Frontal cortex (tissue), 4 donors: ENCODE measurements around the gene CFAP299. TPM values are rescaled to one million over a fixed set of nuclear protein-coding genes. Genes with fewer than 3 reads are reported as not detected.

Experiments
- DNase-seq, 2 donors: peaks; one replicate each; pipeline ENCODE4 v3.0.0; 2012; ENCODE audit warnings: low spot score in 2 of 2
- FAIRE-seq: peaks from 2 replicates; lab custom pipeline; 2012; peaks lifted over from hg19 to GRCh38; lab: Jason Lieb, UNC
- total RNA-seq: library from RNA; depleted of rRNA; stranded (reverse); fragments of >200 nt; gene quantifications from one replicate; pipeline ENCODE4 v1.2.3, GENCODE V29; 2014
- donor health status: control.
- donor health status: control.
- donor health status: control.

The CFAP299 gene
- total RNA-seq, 1 donor from 2014 or later, result 1.2 TPM

DNA sequence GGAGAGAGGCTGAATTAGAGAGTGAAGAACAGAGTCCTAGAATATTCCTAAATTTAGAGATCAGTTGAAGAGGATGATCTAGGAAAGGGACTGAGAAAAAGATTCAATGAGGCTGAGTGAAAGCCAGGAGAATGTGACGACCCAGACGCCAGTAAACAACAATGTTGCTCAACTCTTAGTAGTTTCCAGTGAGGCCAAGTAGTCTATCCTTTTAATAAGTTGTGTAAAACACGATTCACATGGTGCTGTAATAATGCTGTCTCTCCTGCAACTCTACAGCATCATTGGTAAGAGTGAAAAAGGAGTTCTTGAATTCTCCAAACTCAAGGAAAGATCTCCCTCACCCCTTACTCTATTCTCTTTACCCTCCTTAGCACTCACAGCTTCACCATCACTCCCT, 140.3 kb downstream of the CFAP299 start:
- FAIRE-seq (no peak), DNase-seq (no peak)

DNA sequence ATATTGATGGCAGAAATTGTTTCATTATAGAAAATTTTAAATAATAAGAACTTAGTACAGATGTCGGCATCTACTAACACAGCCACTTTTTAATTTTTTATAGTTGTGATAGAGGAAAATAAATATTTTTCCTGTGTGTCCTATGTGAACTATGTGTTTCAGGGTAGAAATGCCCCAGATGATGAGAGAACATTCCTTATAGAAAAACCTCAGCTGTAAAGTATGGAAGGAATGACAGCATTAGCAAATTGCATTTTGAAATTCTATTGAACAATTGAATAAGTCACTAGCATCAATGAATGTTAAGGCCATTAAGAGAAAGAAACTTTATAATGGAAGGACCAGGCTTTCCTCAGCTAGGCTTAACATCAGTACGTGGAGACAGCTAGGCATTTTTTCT, 149.2 kb downstream of the CFAP299 start:
- no peak for DNase-seq
- FAIRE-seq, result no peak

DNA sequence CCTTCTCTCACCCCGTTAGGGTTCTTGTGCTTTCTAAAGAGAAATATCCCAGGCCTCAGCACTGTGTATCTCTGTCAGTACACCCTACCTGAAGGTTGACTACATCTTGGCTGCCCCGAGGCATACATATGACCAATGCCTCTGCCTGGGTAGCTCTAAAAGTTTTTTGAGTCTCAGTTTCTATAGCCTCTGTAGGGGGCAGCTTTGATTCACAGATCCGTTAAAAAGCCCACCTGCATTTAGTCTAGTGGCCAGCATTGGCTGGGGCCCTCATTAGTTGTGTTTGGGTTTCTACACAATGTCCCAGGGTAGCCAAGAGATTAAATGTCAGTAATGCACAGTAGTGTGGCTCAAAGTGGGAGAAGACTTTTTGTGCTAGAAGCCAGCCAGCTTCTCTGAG, 151.1 kb downstream of the CFAP299 start:
- no peak for FAIRE-seq
- no peak for DNase-seq

DNA sequence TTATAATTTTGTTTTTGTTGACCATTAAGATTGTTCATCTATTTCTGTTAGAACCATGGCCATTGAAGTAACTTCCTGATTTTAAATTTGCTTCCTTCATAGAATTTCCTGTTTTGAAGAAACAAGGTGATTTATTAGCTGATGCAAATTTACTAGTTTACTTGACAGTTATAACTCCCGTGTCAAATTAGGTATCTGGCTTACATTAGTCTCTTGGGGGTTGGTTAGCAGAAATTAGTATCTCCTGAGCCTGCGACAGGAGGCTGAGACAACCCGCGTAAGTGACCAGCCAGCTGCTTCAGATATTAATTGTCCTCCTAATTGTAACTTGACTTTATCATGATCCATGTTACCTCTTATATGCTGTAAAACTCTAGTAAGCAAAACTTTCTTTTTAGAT, 154.3 kb downstream of the CFAP299 start:
- no peak for DNase-seq
- FAIRE-seq, result no peak

DNA sequence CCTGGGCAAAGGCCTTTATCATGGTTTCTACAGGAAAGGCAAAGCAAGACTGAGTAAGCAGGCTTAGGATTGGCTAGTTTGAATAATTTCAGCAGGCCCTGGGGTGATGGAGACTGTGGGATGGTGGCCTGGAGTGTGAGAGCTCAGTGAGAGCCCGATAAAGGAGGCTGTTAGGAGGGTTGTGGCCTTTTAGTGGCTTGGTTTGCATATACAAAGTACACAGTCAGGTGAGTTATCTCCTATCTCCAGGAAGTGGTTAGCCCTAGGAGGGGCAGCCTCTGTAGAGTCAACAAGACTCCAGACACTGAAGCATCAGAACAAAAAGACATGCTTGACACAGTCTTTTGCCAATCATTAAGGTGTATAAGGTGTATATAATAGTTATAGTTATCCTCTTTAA, 157.2 kb downstream of the CFAP299 start:
- FAIRE-seq (no peak), DNase-seq (no peak)

DNA sequence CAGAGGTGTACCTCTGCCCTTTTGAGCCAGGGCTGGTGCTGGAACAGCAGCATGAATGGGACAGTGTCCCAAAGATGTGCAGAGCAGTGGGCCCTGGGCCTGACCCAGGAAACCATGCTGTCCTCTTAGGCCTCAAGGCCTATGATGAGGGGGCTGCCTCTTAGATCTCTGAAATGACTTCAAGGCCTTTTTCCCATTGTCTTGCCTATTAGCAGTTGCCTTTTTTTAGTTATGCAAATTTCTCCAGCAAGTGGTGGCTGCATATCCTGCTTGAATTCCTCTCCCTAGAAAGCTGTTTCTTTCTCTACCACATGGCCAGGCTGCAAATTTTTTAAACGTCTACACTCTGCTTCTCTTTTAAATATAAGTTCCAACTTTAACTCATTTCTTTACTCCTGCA, 160.3 kb downstream of the CFAP299 start:
- no peak for FAIRE-seq
- no peak for DNase-seq

DNA sequence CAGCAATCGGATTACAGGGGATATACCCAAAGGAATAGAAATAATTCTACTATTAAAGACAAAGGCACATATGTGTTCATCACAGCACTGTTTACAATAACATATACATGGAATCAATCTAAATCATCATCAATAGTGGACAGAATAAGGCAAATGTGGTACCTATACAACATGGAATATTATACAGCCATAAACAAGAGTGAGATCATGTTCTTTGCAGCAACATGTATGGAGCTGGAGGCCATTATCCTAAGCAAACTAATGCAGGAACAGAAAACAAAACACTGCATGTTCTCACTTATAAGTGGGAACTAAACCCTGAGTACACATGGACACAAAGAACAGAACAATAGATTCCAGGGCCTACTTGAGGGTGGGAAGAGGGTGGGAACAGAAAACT, 163.2 kb downstream of the CFAP299 start:
- DNase-seq (no peak), FAIRE-seq (no peak)

DNA sequence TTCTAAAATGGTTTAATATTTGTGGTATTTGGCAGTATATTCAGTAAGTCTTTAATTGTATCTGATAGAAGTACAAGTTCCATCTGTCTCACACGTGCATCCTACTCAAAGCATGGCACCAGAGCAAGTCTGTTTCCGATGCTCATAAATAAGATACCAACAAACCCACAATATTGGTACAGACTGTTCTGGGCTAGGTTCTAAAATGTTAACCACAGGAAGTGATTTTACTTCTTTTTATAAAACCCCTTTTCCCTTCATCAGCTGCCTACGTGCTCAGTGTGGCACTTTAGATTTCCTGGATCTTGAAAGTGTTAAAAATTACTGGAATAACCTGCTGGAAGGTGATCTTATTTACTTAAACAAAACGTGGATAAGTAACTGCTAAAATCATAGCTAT, 165.1 kb downstream of the CFAP299 start:
- FAIRE-seq (no peak), DNase-seq (no peak)

DNA sequence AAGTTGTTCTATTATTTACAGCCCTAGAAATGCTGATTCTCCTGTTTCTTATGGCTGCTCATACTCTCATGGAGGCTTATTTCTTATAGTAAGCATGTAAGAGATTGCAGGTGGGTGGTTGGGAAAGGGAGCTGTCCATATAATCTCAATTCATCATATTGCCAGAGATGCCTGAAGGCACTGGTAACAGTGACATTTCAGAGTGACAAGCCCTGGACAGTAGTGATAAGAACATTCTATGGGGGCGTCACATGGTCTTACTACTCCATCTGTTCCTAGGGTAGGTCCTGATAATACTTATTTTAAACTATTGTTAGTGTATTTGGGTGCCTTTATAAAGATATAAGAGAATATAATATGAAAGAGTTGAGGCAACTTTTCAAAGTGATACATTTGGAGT, 171.5 kb downstream of the CFAP299 start:
- FAIRE-seq, result no peak
- DNase-seq, result no peak

DNA sequence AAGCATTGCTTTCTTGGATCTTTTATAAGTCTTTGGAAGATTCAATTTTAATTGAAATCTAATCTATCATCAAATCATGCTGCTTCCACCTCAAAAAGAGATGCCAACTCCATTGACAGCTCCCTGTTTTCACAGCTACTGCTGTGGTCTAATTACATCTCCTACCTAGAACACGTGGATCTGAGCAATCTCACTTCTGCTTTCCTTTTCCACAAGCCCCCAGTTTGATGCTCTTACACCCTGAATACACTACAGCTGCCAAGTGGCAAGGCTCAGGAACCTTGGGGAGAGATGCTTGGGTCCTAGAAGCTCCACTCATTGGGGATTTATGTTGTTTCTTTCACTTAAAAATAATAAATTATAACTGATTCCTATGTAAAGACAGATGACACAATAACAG, 172.0 kb downstream of the CFAP299 start:
- FAIRE-seq (no peak), DNase-seq (no peak)

DNA sequence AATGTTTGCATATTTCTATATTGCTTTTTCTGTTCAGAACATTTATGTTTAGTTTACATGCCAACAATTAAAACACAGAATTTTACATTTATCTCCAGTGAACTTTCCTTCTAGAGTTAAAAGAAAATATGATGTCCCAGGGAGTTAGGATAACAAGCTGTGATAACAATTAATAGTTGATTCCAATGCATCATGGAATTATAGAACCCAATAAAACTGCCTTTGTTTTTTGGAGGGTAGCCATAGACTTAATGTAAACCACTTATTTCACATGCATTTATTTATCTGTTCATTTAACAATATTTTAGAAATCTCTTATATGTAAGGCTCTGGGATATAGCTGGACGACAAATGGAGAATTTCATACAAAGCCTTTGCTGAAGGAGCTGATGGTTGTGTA, 180.0 kb downstream of the CFAP299 start:
- FAIRE-seq (no peak), DNase-seq (no peak)

DNA sequence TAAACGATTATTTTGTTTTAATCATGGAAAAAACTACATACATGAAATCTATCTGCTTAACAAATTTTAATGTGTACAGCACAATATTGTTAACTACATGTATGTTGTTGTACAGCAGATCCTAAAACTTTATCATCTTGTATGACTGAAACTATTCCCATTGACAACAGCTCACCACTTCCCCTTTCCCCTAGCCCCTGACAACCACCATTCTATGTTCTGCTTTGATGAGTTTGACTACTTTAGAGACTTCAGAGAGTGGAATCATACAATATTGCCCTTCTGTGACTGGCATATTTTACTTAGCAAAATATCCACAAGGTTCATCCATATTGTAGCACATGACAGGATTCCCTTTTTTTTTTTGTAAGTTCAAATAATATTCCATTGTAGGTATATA, 185.9 kb downstream of the CFAP299 start:
- FAIRE-seq (no peak), DNase-seq (no peak)

DNA sequence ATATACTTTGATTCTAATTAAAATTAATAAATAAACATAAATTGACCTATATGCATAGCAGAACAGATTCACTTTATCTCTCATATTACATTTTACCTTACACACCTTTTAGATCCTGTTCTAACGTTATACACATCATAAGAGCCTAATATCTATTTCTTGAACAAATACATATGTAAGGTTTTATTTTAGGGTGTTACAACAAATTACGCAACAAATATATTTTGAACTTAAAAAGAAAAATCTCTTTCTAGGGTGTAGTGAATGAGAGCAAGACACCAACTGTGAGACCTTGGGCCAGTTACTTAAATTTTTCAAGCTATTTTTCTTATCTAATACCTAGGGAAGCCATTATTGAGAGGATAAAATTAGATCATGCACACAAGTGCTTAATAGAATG, 191.2 kb downstream of the CFAP299 start:
- DNase-seq, result no peak
- no peak for FAIRE-seq

DNA sequence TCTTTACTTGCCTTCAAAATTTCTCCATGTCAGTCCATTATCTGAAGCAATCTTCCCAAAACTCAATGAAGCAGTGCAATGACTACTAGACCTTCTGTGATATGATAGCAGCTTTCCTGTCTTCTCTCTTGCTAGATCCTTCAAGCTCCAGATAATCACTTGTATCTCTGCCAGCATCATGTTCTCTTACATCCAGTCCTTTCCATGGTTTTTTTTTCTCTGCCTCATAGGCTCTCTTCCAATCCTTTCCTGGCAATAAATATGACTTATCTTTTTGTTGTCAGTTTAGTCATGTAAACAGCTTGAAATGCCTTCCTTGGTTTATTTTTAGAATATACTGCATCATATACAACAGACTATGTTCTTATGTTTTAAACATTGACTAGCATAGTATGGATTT, 193.5 kb downstream of the CFAP299 start:
- FAIRE-seq, result no peak

DNA sequence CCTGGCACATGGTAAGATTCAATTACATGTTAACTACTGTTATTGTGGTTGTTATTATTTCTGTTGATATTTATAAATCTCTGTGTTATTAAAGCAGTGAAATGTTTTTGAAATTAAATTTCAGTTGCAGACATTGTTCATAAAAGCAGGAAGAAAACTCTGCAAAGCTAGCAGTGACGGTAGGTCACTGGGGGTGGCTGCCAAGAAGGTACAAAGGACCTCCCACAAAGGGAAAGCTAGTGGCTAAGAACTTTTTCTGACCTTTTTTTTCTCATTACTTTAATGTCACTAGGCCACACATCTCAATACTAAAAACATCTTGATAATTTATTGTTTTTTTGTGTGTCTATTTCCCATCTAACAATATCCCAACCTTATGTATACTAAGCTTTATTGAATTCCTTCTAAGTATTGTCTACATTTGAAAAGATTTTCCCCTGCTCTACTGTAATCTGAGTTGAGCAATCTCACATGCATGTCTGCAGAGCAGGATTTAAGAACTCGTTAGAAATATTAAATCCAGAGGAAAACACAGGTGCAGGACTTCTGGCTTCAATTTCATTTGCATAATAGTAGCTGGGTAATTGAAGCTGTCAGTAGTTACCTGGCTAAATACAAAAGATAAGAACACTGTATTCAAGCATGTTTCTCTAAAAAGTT, 197.3 kb downstream of the CFAP299 start:
- FAIRE-seq (no peak), DNase-seq (no peak)

More for the DNA sequence above, 193.5 kb downstream of the CFAP299 start:
- no peak for DNase-seq

DNA sequence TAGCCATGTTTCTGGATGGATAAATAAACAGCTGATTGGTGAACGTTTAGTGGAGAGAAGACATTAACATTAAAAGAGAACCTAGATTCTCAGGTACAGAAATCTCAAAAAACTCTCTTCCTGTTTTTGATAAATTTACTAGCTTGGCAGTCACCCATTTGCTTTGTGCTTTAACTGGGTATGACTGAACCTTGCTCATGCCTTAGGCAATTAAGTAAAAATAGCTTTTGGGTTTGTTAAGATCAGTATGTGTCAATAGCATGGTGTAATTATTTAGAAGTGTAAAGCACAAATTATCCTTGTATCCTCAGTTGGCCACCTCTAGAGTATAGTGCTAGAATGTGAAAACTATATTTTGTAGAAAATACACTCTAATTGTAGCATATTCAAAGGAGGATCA, 200.0 kb downstream of the CFAP299 start:
- DNase-seq, result no peak
- no peak for FAIRE-seq

DNA sequence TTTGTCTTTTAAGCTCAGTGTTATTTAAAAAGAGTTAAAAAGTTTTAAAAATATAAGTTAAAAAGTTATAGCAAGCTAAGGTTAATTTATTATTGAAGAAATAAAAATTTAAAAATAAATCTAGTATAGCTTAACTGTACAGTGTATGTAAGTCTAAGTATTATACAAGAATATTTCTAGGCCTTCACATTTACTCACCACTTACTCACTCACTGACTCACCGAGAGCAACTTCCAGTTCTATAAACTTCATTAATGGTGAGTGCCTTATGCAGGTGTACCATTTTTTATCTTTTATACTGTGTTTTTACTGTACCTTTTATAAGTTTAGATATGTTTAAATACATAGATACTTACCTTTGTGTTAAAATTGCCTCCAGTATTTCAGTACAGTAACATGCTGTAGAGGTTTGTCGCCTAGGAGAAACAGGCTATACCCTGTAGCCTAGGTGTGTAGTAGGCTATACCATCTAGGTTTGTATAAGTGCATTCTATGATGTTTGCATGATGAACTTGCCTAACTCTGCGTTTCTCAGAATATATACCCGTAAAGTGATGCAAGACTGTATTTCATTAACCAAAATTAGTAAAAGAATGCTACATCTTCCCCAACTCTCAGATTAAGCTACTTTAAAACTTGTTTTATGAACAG, 202.9 kb downstream of the CFAP299 start:
- FAIRE-seq, result peak; percentile 72

DNA sequence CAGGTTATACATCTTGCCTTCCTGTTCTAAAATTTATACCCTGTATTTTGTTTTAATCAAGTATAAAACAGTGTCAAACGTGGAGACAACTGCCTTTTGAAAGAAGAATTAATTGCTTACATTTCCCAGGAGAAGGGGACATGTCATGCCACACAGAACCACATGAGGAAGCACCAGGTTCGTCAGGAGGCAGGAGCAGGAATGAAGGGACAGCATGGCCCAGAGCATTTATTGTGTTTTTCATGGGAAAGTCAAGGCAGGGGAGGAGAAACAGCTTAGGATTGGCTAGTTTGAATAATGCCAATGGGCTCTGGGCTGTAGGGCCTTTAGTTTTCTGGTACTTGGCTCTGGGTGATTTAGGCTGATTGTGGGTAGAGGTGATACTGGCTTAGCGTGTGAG, 203.7 kb downstream of the CFAP299 start:
- no peak for DNase-seq
- FAIRE-seq, result no peak

More for the DNA sequence above, 202.9 kb downstream of the CFAP299 start:
- DNase-seq, result no peak

DNA sequence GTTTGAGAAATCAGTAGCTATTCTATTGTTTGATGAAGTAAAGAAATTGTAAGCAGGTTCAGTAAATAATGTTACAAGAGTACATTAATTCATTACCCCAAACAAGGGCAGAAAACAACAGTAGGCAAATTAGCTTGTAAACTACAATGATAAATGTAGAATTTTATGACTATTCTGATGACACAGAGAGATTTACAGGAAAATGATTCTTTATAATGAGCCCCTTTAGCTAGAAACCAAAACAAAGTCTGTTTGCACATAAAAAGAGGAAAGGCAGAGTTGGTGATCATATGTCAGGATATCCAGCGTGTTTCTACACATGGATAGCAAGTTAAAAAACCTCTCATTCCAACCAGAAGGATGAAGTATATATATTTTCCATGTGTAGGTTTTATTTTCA, 204.8 kb downstream of the CFAP299 start:
- FAIRE-seq, result no peak
- no peak for DNase-seq

DNA sequence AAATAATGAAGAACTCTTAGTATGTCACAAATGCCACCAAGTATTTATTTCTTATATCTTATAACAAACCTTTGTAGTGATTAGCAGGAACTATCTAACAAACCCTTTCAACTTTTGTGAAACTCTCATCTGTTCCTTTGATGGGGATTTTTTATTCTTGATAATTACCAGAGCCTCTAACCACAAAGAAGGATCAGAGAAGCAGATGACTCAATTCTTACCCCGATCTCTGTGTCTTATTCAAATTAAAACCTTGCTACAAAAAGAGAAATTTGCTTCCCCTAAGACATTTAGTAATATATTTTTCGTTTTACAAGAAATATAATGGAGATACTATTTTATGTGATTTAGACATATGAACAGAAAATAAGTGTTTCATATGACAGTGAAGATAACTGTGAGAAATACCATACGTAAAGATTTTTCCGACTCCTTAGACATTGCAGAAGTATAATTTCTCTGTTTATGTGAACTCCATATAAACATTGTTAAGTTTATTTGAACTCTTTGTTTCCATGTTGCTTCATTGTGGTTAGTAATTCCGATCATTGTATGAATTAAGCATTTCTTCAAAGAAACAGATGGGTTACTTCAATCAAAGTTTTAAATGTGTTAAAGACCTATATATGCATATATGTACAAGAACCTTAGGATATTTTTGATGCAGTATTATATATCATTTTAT, 205.4 kb downstream of the CFAP299 start:
- DNase-seq (no peak), FAIRE-seq (no peak)

DNA sequence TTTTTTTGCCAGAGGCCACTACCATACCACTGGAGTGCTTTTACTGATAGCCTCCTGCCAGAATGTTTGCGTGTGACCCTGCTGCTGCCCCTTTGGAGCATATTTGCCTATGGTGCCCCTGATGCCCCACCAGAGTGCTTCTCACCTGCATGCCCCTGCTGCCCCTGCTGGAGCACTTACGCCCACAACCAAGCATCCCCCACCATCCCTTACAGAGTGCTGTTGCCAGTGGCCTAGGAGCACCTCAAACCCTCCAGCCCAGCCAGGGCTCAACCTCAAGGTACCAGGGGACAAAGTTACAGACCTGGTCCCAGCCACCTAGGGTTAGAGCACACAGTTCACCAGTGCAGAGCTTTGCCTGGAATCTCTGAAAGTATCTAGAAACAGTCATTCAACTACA, 207.2 kb downstream of the CFAP299 start:
- DNase-seq (no peak), FAIRE-seq (no peak)
